DOHH2 (cell line): ENCODE data around the gene TMEM176A.
"Not testable (repeated sequence)": the region's sequence is repeated elsewhere in the genome, so short reads cannot be mapped to it uniquely, and the experiment has no call there.

Experiments
- H3F3A ChIP-seq: fragments of 200-600 bp; sonication (generic), shearing (Covaris generic); 2 replicates; pipeline ENCODE4 v1.6.0; 2016; ENCODE audit warnings: antibody characterized with exemption, mild to moderate bottlenecking; ENCODE audit not compliant: control insufficient read depth, insufficient read depth
- H3K27ac ChIP-seq: fragments of 200-600 bp; sonication (generic); 2 replicates; pipeline ENCODE4 v1.5.1; 2014; ENCODE audit warnings: low read depth, mild to moderate bottlenecking, low read length, moderate library complexity
- H3K27me3 ChIP-seq: fragments of 200-600 bp; sonication (generic); 2 replicates; pipeline ENCODE4 v1.6.1; 2014; ENCODE audit warnings: mild to moderate bottlenecking, low read length, mixed read lengths; ENCODE audit not compliant: control insufficient read depth
- H3K36me3 ChIP-seq: fragments of 200-600 bp; sonication (generic); 2 replicates; pipeline ENCODE4 v1.6.1; 2014; ENCODE audit warnings: mild to moderate bottlenecking, low read length, moderate library complexity, mixed read lengths; ENCODE audit not compliant: control insufficient read depth
- H3K4me1 ChIP-seq: fragments of 200-600 bp; sonication (generic); 2 replicates; pipeline ENCODE4 v1.6.1; 2014; ENCODE audit warnings: mild to moderate bottlenecking, low read length, mixed read lengths; ENCODE audit not compliant: control insufficient read depth
- H3K4me2 ChIP-seq: fragments of 200-600 bp; sonication (generic); 2 replicates; pipeline ENCODE4 v1.6.0; 2014; ENCODE audit warnings: mild to moderate bottlenecking, low read length, moderate library complexity
- H3K4me3 ChIP-seq: fragments of 200-600 bp; sonication (generic); 2 replicates; pipeline ENCODE4 v1.5.1; 2014; ENCODE audit warnings: mild to moderate bottlenecking, low read length, mixed read lengths
- H3K79me2 ChIP-seq: fragments of 200-600 bp; sonication (generic); 2 replicates; pipeline ENCODE4 v1.6.1; 2014; ENCODE audit warnings: mild to moderate bottlenecking, low read length, mixed read lengths; ENCODE audit not compliant: control insufficient read depth
- H3K9me2 ChIP-seq: fragments of 200-600 bp; sonication (generic); replicated peaks from 2 replicates; pipeline ENCODE4 v1.6.1; 2014; ENCODE audit warnings: mild to moderate bottlenecking, low read length, mixed read lengths; ENCODE audit not compliant: control insufficient read depth
- H3K9me3 ChIP-seq: fragments of 200-600 bp; sonication (generic); 2 replicates; pipeline ENCODE4 v1.6.1; 2014; ENCODE audit warnings: antibody characterized with exemption, low read length, mixed read lengths; ENCODE audit not compliant: control insufficient read depth, insufficient read depth
- H4K20me1 ChIP-seq: fragments of 200-600 bp; sonication (generic); 2 replicates; pipeline ENCODE4 v1.6.0; 2014; ENCODE audit warnings: low read depth, mild to moderate bottlenecking, antibody characterized with exemption, low read length, moderate library complexity; ENCODE audit not compliant: control insufficient read depth, insufficient read depth
- CTCF ChIP-seq: fragments of 200-600 bp; sonication (generic); IDR thresholded peaks from one replicate; pipeline ENCODE4 v1.5.1; 2014; ENCODE audit warnings: antibody characterized with exemption, mild to moderate bottlenecking, low read depth, low read length; ENCODE audit not compliant: poor library complexity, severe bottlenecking
- EZH2phosphoT487 ChIP-seq: fragments of 200-600 bp; sonication (generic); IDR thresholded peaks from 2 replicates; pipeline ENCODE4 v1.6.1; 2017; ENCODE audit warnings: borderline replicate concordance, mild to moderate bottlenecking, antibody characterized with exemption, low read length, moderate library complexity, mixed read lengths

Gene TMEM176A

GRCh38 chr7:150806454-150806853, 5.9 kb downstream of the TMEM176A start:
- Histone ChIP-seq H4K20me1 (no peaks in the 10 kb centered on the region), H3F3A (no peaks in the 10 kb centered on the region), H3K4me1 (no peaks in the 10 kb centered on the region), H3K9me2 (no peaks in the 10 kb centered on the region), H3K4me2 (no peak overlapping the region), H3K4me3 (no peak overlapping the region), H3K9me3 (no peaks in the 10 kb centered on the region; the same call in 1 of the 2 replicates), H3K79me2 (no peaks in the 10 kb centered on the region), H3K36me3 (no peaks in the 10 kb centered on the region), H3K27ac (no peak overlapping the region), H3K27me3 (no peaks in the 10 kb centered on the region)
- TF ChIP-seq EZH2phosphoT487 (no peak), CTCF (no peak)

- H4K20me1 ChIP-seq: no peaks in the 10 kb centered on the region
- H3F3A ChIP-seq: no peaks in the 10 kb centered on the region
- H3K9me2 ChIP-seq: no peaks in the 10 kb centered on the region
- H3K79me2 ChIP-seq: no peaks in the 10 kb centered on the region
- H3K9me3 ChIP-seq: no peaks in the 10 kb centered on the region; the same call in 1 of the 2 replicates
- H3K27ac ChIP-seq: no peak overlapping the region
- no peaks in the 10 kb centered on the region for H3K36me3 ChIP-seq
- TF ChIP-seq CTCF: no peak
- TF ChIP-seq EZH2phosphoT487: no peak
- H3K4me1 ChIP-seq: no peaks in the 10 kb centered on the region
- H3K27me3 ChIP-seq: no peaks in the 10 kb centered on the region
- H3K4me3 ChIP-seq: no peak overlapping the region
- H3K4me2 ChIP-seq: no peak overlapping the region
These were observed 6.3 kb downstream of the TMEM176A start for GRCh38 chr7:150806863-150807262.

- H3K27ac ChIP-seq, H3K79me2 ChIP-seq, H4K20me1 ChIP-seq, H3K36me3 ChIP-seq, H3K27me3 ChIP-seq, H3F3A ChIP-seq, H3K4me3 ChIP-seq, H3K9me3 ChIP-seq, H3K9me2 ChIP-seq, H3K4me1 ChIP-seq, H3K4me2 ChIP-seq: not testable (repeated sequence)
These were observed 7.3 kb downstream of the TMEM176A start for GRCh38 chr7:150807616-150808438.

- H3F3A ChIP-seq: no peaks in the 10 kb centered on the region
- no peak overlapping the region for H3K27ac ChIP-seq
- no peaks in the 10 kb centered on the region for H3K79me2 ChIP-seq
- no peak overlapping the region for H3K4me2 ChIP-seq
- no peaks in the 10 kb centered on the region for H3K9me2 ChIP-seq
- peaks cover 9% of the 10 kb centered on the region; the same call in 1 of the 2 replicates for H3K9me3 ChIP-seq
- no peak for TF ChIP-seq EZH2phosphoT487
- H3K27me3 ChIP-seq: no peaks in the 10 kb centered on the region; the same call in 1 of the 2 replicates
- no peaks in the 10 kb centered on the region for H3K4me1 ChIP-seq
- no peak overlapping the region for H3K4me3 ChIP-seq
- H4K20me1 ChIP-seq: no peaks in the 10 kb centered on the region
- H3K36me3 ChIP-seq: no peaks in the 10 kb centered on the region
These were observed 13.9 kb downstream of the TMEM176A start for GRCh38 chr7:150814328-150815001.
